ENCODE measurements around the gene ARL5C. TPM values are rescaled to one million over a fixed set of nuclear protein-coding genes. Genes with fewer than 3 reads are reported as not detected.

Gene ARL5C
- total and polyA plus RNA-seq, 8 donors, result 0.31 to 1.0 (median 0.73) TPM; not detected in 3

GRCh38 chr17:39143552-39144093 lies 22.3 kb downstream of the ARL5C start:
- no peak for TF ChIP-seq CTCF (IDR thresholded peaks at IDR 0.05)
- Histone ChIP-seq H3K36me3 (no peaks in the 10 kb centered on the region), H3K4me1 (peaks cover 0 to 11% (median 0%) of the 10 kb centered on the region in 3 donors), H3K27me3 (no peaks in the 10 kb centered on the region), H3K9me3 (no peaks in the 10 kb centered on the region), H3K27ac (peak overlapping the region in 2 of 4 donors; percentile 62 to 72), H3K4me3 (no peak overlapping the region)
- DNase-seq (peak in 4 of 6 donors; percentile 26 to 68 (median 43)), FAIRE-seq (no peak), ATAC-seq (peak in 2 of 4 donors; percentile 4 to 6)
- intact Hi-C loops (cut with DNase I), result no loop called here
- WGBS, 2 donors, result 85 to 92% methylated on average over 7 of the region's 7 CpGs

- FAIRE-seq (no peak), DNase-seq (no peak), ATAC-seq (no peak)
- no peak overlapping the region for H3K27ac ChIP-seq
- H3K27me3 ChIP-seq, result no peaks in the 10 kb centered on the region
- H3K36me3 ChIP-seq, result no peaks in the 10 kb centered on the region
- TF ChIP-seq CTCF (IDR thresholded peaks at IDR 0.05), result no peak
- H3K4me3 ChIP-seq, result no peak overlapping the region
- 84 to 86% methylated on average over 11 of the region's 11 CpGs for WGBS, 2 donors
- no peaks in the 10 kb centered on the region for H3K9me3 ChIP-seq
- peaks cover 0 to 11% (median 0%) of the 10 kb centered on the region in 3 donors for H3K4me1 ChIP-seq
- intact Hi-C loops (cut with DNase I), result no loop called here
Measured at GRCh38 chr17:39141915-39142664, 23.9 kb downstream of the ARL5C start.

- WGBS, 2 donors, result 92% methylated on average over 5 of the region's 5 CpGs
- intact Hi-C loops (cut with DNase I), result no loop called here
Measured at GRCh38 chr17:39141294-39141693, 24.7 kb downstream of the ARL5C start.

GRCh38 chr17:39139561-39139960 lies 26.4 kb downstream of the ARL5C start:
- WGBS, 2 donors, result 91 to 92% methylated on average over 9 of the region's 9 CpGs
- no peak for TF ChIP-seq CTCF (IDR thresholded peaks at IDR 0.05)
- intact Hi-C loops (cut with DNase I), result no loop called here
- Histone ChIP-seq H3K4me3 (no peak overlapping the region), H3K4me1 (peaks cover 0 to 6% (median 0%) of the 10 kb centered on the region in 3 donors), H3K36me3 (no peaks in the 10 kb centered on the region), H3K27ac (no peak overlapping the region), H3K27me3 (no peaks in the 10 kb centered on the region), H3K9me3 (no peaks in the 10 kb centered on the region)
- no peak for ATAC-seq
- FAIRE-seq, result no peak
- DNase-seq, result no peak

More at GRCh38 chr17:39141294-39141693, 24.7 kb downstream of the ARL5C start:
- no peak overlapping the region for H3K27ac ChIP-seq
- no peak for TF ChIP-seq CTCF (IDR thresholded peaks at IDR 0.05)
- H3K9me3 ChIP-seq, result no peaks in the 10 kb centered on the region
- no peaks in the 10 kb centered on the region for H3K27me3 ChIP-seq
- no peak for DNase-seq
- no peak overlapping the region for H3K4me3 ChIP-seq
- ATAC-seq, result no peak
- H3K36me3 ChIP-seq, result no peaks in the 10 kb centered on the region
- FAIRE-seq, result no peak
- H3K4me1 ChIP-seq, result peaks cover 0 to 11% (median 0%) of the 10 kb centered on the region in 3 donors

- intact Hi-C loops (cut with DNase I), result no loop called here
- DNase-seq, result no peak
- Histone ChIP-seq H3K9me3 (no peaks in the 10 kb centered on the region), H3K27me3 (no peaks in the 10 kb centered on the region), H3K4me3 (no peak overlapping the region), H3K4me1 (peaks cover 0 to 2% (median 0%) of the 10 kb centered on the region in 3 donors), H3K27ac (no peak overlapping the region), H3K36me3 (no peaks in the 10 kb centered on the region)
- no peak for TF ChIP-seq CTCF (IDR thresholded peaks at IDR 0.05)
- FAIRE-seq, result no peak
- 74 to 78% methylated on average over 2 of the region's 2 CpGs for WGBS, 2 donors
- peak in 2 of 4 donors; percentile 43 to 45 for ATAC-seq
Measured at GRCh38 chr17:39139161-39139511, 26.8 kb downstream of the ARL5C start.
